T-helper 22 cell (primary cell): Measurements from ENCODE around the gene BPHL.
"Not testable (repeated sequence)": the region's sequence is repeated elsewhere in the genome, so short reads cannot be mapped to it uniquely, and the experiment has no call there.

ENCODE experiments used
- DNase-seq: peaks from one replicate; pipeline ENCODE4 v3.0.0-alpha.2; 2020; ENCODE audit warnings: low read depth

The BPHL gene

DNA sequence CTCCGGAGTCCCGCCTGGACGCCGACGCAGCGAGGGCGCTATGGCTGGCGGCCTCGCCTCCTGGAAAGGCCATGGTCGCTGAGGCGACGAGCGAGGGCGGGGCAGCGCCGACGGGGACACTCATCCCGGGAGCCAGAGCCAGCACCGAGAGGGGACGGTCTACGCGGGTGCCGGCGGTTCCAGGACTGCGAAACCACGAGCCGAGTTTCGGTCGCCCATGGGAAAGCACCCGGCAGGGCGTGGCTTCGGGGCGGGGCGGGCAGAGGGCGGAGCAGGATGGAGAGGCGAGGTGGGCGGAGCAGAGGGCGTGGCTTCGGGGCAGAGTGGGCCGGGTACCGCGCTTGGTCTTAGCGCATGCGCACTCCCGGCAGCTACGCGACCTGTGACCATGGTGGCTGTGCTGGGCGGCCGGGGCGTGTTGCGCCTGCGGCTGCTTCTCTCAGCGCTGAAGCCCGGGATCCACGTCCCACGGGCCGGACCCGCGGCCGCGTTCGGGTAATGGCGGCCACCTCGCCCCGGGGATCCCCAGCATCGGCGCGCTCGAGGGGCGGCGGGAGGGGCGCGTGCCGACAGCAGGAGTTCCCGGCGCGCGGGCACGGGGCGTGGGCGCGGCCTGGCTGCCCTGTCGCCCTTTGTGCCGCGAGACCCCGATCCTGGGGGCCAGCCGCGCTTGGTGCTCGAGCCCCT, at the start of gene BPHL:
TSS of gene BPHL (plus strand) at position 359 of the 687 bp plus-strand sequence. CDS start at position 389, 30 bp downstream.
- DNase-seq: peak; percentile 98

DNA sequence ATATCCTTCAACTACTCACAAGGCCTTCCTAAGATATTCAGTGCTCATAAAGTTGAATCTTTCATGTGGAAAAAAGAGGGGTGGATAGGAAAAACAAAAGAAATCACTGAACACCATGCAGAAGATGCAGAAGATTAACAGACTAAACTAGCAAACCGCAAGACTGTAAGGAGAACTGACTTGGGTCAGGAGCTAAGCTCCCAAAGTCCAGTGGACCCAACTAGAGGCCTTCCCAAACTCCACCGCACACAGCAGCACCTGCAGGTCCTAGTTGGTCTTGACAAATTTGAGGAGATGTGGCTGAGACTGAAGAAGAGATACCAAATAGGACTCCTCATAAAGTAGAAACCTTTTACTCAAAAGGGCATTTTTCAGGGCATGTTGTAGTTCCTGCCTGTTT, 46.9 kb upstream of the BPHL start:
- DNase-seq: no peak

DNA sequence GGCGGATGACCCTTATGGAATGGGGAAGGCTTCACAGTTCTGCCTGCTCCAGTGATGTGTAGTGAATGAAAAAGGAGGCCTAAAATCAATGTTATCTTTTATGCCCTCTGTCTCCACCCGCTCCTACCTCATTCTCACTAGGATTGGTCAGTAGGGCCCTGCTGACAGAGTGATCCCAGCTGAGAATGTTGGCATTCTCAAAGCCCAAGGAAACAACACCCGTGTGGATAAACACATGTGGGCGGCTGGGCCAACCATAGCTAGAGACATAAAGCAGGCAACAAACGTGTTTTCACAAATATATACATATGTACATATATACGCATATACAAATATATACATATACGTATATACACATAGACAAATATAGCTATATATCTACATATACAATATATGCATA, 45.7 kb upstream of the BPHL start:
- DNase-seq: no peak

DNA sequence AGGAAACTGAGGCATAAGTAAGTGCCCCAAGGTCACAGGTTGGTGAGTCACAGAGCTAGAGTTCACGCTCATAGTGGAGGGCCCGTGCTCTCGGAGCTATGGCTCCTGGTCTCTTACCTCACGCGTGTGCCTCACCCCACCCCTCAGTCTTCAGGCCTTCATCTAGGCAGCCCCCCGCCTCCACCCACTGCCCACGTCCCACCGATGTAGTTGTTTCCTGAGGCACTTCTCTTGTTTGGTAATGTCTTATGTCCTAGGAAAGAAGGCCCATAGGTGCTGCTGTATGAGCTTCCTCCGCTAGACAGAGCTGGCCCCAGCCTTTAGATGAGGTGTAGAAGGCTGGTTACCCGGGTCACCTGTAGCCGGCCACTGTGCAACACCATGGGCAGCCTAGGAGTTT, 45.1 kb upstream of the BPHL start:
- DNase-seq: no peak

- no peak for DNase-seq
Measured at GRCh38 chr6:3075772-3076113, 42.8 kb upstream of the BPHL start.

GRCh38 chr6:3076320-3076719, 42.2 kb upstream of the BPHL start:
- DNase-seq: no peak

DNA sequence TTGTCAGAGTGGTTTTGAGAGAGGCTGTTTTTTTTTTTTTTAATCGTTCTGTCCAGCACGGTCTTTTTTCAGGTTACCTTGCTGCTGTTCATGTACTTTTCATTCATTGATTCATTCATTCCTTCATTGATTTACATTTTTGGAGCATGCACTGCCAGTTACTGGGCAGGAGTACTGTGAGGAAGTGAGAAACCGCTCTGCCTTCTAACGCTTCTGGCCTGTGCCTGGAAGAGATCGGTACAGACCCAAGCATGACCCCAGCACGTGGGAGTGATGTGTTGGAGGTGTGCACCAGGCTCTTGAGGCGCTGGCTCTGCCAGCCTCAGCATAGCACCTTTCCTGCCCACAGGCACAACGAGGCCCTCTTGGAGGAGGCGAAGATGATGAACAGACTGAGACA, 41.1 kb upstream of the BPHL start:
- DNase-seq: no peak

- not testable (repeated sequence) for DNase-seq
Measured at GRCh38 chr6:3078952-3079351, 39.6 kb upstream of the BPHL start.

DNA sequence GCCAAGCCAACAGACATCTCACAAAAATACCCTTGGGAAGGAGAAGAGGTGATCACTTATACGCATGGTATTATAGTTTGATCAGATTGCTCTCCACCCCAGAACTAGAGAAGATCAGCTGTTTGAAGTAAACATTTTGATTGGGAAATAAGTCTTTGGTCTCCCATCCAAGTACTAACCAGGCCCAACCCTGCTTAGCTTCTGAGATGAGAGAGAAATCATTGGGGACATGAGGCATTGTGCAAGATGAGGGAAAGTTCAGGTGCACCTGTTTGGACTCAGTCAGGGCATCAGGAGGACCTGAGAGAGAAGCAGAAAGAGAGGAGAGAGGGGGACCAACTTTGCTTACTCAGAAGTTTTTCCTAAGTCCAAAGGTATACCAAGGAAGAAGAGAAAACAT, 38.8 kb upstream of the BPHL start:
- DNase-seq: no peak

DNA sequence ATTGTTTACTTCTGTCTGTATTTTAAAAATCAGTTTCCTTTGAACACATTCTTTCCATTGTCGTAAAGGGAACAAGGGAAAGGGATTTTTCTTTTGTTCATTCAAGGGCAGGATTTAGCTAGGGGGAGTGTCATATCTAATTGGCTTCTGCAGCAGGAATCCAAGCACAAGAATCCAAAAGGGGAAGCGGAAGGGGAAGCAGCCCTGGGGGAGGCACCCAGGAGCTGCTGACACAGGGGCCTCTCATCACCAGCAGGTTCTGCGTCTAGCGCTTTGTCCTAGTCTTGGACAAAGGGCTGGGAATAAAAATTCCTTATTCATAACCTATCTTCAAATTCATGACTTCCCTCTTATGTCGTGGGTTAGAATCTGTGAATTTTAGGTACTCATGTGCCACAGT, 36.6 kb upstream of the BPHL start:
- DNase-seq: no peak

DNA sequence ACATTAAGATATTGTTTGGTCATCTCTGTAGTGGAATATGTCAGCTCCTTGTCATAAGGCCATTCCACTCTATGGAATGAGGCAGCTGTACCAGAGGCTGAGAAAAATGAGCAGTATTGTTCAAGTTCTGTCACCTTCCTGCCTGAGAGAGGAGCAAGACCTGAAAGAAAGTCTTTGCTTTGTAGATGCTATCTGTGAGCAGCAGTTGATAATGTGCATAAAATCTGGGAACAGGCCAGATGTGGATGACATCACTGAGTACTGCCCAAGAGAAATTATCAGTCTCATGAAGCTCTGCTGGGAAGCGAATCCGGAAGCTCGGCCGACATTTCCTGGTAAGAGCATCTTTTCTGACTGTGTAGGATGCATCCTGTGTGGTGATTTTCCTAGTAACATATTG, 33.4 kb upstream of the BPHL start:
- DNase-seq: no peak

- no peak for DNase-seq
Measured at GRCh38 chr6:3086282-3086946, 32.1 kb upstream of the BPHL start.

GRCh38 chr6:3088446-3088845, 30.1 kb upstream of the BPHL start:
- no peak for DNase-seq

- no peak for DNase-seq
Measured at GRCh38 chr6:3088968-3089367, 29.5 kb upstream of the BPHL start.

- DNase-seq: no peak
Measured at GRCh38 chr6:3090013-3090412, 28.5 kb upstream of the BPHL start.

- DNase-seq: no peak
Measured at GRCh38 chr6:3094815-3095214, 23.7 kb upstream of the BPHL start.

- no peak for DNase-seq
Measured at GRCh38 chr6:3102875-3103274, 15.6 kb upstream of the BPHL start.

DNA sequence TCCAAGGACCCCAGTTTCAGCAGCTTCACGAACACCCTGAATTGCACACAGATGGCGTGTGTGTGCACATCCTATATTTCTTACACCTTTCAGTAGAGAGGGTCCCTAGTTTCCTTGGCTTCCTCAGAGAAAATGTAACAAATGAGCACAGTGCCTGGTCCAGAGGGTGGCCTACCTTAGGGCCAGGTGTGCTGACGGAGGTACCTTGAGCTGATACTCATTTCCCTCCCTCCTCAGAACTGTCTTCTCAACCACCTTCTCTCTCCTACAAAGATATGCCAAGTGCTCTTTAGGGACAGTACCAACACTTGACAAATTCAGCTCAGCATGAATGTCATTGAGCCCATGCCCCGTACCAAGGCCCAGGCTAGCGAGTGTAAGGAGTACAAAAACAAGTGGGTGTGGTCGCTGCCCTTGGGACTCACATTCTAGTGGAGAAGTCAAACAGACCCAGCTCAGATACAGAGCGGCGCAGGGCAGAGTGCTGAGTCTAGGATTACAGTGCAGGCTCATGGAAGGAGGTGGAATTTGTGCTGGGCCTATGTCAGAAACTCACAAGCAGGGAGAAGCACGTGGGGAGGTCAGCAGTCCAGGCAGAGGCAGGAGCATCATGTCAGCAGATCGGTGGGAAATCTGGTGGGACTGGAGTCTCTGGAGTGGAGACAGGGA, 9.6 kb upstream of the BPHL start:
- no peak for DNase-seq

DNA sequence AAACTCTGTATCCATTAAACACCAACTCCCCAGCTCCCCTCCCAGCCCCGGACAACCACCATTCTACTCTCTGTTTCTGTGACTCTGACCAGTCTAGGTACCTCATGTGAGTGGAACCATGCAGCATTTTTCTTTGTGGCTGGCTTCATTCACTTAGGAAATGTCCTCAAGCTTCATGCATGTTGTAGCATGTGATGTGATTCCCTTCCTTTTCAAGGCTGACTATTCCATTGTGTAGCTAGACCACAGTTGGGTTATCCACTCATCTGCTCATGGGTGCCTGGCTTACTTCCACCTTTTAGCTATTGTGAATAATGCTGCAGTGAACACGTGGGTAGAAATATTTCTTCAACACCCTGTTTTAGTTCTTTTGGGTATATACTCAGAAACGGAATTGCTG, 8.8 kb upstream of the BPHL start:
- no peak for DNase-seq

DNA sequence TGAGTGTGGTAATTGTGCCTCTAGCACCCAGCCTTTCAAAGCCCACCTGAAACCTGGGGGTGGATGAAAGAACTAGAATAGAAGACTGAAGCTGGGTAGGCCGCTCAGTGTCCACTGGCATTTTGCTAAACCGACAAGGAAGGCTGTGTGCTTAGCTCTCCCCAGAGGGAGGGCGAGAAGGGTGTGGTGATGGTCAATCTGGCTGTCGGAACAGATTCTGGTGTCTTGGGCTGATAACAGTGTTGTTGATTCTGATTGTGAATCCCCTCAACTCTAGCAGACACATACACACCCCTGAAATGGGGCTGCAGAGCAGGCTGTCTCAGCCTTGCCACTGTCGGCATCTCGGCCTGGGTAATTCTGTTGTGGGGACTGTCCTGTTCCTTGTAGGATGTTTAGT, 4.1 kb upstream of the BPHL start:
- no peak for DNase-seq

DNA sequence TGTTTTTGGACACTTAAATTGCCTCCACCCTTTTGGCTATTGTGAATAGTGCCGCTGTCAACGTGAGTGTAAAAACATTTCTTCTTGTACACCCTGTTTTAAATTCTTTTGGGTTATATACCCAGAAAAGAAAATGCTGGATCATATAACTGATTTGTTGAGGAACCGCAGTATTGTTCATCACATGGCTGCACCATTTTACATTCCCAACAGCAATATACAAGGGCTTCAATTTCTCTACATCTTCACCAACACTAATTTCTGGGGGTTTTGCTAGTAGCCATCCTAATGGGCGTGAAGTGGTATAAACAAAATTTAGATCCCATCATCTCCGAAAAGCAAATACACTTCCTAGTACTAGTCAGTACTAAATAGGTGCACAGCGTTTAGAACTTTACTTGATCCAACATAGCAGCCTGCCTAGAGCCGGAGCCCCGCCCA, 579 bp upstream of the BPHL start:
- no peak for DNase-seq

DNA sequence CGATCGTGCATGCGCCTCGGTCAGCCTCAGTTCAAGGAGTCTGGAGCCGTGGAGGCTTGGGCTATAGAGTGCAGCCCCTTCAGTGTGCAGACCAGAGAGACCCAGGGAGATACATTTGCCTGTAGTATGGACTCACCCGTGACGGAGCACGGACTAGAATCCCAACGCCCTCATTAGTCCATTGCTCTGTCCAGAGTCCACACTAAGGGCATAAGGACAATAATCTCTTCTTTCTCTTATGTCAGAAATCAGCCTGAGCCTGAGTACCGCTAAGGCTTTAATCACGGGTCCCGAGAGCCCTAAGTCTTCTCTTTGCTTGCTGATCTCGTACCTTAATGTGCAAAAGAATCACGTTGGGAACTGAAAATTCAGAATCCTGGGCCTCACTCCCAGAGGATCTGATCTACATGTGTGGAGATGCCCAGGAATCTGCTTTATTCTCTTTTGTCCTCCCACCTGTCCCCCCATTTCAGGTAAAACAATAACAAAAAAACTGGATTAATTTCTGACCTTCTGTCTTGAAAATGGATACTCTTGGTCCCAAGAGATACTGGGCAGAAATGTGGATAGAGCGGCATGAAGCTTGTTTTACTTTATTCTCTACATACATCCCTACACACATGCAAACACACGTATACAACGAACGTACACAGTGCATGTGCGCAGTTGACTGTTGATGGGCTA, 671 bp downstream of the BPHL start:
- DNase-seq: no peak

DNA sequence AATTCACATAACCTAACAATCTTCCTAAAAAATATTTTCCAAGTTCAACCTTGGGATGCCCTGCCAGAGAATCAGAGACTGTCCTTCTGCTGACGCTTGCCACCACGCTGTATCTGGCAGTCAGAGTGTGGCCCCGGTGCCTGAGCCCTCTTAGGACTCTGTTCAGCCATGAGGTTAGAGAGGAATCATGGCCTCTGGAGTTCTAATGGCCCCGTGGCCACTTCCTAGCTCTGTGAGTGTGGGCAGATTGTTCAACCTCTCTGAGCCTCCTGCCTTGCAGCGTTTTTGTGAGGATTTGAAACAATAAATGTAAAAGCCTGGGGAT, 2.2 kb downstream of the BPHL start:
- no peak for DNase-seq
